HT-29 (cell line): ENCODE measurements around the gene CELSR1. TPM values are rescaled to one million over a fixed set of nuclear protein-coding genes. Genes with fewer than 3 reads are reported as not detected.

ENCODE experiments used
- DNase-seq: peaks from one replicate; pipeline ENCODE4 v3.0.0-alpha.2; 2015; ENCODE audit warnings: low spot score
- total RNA-seq: library from RNA; depleted of rRNA; stranded (reverse); fragments of >200 nt; shearing (Covaris generic); gene quantifications from 2 replicates; pipeline ENCODE4 v1.2.3, GENCODE V29; 2014

Gene CELSR1
- total RNA-seq, 1 experiment from 2014 or later, result 6.8 TPM

DNA sequence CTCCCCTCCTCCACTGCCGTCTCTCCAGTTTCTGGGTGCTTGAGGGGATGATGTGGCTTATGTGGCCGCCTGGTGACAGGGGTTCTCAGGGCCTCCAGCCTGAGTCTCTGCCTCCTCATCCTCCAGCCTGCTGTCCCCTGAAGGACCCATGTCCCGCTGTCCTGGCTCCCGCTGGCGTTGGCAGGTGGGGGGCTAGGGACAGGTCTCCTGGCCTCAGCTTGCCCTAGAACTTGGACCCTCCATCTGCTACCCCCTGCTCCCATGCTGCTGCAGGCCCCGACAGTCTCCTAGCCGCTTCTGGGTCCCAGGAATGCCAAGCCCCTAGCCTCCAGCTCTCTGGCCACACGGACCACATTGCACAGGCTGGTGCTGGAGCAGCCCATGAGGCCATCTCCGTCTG lies 13.9 kb upstream of the CELSR1 start:
- DNase-seq, result no peak

DNA sequence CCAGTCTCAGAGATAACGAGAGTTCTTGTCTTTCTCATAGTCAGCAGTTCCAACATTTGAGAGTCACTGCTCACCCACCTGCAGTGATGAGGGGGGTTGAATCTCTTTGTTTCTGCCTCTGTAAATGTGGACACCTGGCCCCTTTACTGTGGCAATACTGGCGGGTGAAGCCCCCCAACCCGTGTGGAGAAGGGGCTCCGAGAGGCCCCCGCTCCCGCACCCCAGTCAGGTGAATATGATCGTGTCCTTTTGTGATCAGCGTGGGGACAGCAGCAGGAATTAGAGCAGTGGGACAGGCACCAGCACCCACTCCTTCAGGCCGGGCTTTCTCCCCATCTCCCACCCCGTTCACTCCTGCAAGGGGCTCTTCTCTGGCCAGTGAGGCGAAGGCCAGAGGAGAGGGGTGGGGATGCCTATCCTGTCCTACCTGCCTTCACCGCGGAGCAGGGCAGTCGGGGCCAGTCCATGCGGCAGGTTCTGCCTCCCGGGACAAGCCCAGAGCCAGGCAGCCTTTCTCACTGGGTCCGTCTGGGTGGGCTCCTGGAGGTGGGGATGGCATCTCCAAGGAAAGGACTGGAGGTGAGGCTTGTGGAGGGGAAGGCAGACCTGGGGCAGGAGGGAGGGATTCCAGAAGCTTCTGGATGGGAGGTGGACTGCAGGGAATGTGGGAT lies 12.7 kb upstream of the CELSR1 start:
- no peak for DNase-seq

DNA sequence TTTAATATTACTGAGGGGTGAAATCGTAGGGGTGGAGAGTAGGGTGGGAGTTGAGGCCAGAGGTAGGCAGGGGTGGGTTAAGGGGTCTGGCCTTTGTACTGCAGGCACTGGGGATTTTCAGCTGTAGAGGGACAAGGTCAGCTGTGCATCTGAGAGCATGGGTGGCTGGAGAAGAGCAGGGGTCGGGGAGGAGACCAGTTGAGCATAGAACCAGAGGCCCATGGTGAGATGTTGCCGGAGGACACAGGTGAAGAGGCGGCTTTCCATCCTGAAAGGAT lies 12.1 kb upstream of the CELSR1 start:
- DNase-seq, result no peak

DNA sequence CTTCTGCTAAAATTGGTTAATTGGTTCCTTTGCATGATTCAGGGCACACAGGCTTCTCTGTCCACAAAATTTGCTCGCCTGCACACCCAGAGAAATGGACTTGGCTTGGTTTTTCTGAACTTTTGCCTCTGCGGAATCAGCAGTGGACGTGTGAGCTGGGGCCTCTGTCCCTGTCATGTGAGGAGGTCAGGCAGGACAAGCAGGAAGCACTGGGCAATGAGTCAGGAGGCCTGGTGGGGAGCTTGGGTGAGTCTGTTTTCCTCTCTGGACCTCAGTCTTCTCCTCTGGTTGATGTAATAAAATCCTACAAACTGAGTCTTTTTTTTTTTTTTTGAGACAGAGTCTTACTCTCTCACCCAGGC lies 10.4 kb upstream of the CELSR1 start:
- DNase-seq, result peak; percentile 21

DNA sequence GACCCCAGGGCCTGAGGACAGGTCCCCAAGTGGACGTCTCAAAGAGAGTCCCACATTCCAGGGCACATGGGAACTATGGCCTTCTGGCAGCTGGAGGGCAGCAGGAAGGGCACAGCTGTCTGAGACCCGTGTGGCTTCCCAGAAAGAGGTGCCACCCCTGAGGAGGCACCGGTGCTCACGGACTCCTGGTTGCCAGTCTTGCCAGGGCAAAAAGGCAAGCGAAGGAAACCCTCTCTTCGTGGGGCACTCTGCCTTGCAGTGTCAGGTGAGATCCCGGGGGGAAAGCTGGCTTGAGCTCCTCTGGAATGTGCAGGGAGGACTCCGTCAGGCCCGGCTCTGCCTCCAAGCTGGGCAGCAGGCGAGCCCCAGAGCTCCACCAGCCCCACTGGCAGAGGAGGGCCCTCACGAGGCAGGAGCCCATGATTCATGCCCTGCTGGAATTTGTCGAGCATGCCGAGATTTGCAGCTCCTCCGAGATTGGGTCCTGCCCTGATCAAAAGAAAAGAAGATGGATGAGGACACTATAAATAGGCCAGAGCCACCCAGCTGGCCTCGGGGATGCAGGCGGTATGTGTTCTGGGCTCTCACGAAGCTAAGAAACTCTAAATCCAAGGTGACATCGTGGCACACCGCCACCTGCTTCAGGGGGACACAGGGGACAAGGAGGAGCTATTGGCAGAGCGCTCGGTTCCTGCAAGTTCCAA lies 9.9 kb upstream of the CELSR1 start:
- peak; percentile 16 for DNase-seq

DNA sequence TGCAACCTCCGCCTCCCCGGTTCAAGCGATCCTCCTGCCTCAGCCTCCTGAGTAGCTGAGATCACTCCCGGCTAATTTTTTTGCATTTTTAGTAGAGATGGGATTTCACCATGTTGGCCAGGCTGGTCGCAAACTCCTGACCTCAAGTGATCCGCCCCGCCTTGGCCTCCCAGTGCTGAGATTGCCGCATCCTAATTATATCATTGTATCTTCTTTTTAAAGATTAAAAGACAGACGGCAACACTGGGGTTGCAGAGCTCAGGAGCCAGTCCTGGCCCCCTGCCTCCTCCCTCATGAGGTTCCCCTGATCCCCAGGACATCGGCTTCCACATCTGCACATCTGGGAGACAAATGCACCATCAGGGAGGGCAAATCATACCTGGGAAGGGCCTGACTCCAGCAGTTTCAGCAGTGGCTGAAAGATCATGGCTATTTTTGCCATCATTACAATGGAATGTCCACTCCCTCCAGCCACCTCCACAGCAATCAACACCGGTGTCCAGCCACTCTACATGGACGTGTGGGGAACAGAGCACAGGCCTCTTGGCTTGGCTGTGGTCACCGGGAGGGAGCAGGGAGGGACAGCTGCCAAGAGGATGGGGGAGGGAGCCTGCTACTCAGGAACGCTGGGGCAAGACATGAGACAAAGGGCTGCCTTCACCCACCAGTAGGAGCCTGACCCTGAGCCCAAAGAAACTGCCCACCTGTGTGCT lies 9.2 kb upstream of the CELSR1 start:
- DNase-seq, result peak; percentile 16

DNA sequence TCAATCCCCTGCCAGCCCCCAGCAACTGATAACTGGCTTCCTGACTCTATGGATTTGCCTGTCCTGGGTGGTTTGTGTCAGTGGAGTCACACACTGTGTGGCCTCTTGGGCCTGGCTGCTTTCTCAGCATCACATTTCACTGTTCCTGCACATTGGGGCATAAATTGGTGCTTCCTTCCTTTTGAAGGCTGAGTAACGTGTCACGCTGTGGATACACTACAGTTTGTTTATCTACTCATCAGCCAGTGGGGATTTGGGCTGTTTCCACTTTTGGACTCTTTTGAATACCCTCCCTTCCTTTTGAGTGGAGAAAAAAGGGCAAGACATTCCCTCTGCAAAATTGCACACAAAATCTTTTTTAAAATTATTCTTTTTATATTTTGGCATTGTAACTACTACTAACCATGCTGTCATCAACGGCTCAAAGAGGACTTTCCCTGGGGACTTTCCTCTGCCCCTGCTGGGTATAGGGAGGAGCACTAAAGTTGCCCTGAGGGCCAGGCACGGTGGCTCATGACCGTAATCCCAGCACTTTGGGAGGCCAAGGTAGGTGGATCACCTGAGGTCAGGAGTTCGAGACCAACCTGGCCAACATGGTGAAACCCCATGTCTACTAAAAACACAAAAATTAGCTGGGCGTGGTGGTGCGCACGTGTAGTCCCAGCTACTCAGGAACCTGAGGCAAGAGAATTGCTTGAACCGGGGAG lies 7.8 kb upstream of the CELSR1 start:
- DNase-seq, result no peak

DNA sequence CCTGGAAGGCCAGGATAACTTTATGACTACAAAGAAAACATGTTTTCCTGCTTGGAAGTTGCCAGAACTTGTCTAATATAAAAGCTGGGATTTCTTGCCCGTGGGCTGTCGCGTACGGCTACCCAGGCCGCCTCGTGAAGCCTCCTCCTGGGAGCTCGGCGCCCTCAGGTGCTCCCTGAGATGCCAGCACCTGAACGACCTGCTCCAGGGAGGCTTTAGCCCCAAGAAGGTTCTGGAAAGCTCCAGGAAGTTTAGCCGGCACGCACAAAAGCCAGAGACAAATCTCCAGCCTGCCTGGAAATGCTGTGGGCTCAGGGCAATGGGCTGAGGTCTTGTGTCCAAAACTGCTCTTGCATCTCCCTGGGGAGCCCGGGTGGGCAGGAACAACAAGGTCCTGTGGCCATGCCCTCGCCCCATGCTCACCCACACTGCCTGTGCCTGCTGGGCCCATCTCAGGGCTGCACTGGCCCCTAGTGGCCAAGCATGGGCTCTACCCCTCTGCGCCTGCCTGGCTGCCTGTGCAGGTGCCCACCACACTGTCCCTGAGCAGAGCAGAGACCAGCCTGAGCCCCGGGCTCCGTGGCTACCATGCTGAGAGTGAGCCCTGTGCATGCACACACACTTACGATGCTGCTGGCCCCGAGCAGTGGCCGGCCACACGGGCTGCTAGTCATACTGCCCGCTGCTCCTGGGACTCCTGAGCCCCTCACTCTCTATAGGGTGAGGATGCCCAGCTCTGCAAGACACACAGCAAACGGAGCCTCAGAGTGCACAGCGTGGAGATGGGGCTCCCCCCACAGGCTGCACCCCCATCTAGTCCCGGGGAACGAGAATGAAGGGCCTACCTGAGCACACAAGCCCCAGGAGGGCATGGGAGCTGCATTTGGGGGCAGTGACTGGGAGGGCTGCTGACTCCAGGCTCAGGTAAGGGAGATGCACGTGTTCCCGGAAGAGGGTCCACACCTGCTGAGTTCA lies 4.9 kb upstream of the CELSR1 start:
- peak; percentile 73 for DNase-seq

DNA sequence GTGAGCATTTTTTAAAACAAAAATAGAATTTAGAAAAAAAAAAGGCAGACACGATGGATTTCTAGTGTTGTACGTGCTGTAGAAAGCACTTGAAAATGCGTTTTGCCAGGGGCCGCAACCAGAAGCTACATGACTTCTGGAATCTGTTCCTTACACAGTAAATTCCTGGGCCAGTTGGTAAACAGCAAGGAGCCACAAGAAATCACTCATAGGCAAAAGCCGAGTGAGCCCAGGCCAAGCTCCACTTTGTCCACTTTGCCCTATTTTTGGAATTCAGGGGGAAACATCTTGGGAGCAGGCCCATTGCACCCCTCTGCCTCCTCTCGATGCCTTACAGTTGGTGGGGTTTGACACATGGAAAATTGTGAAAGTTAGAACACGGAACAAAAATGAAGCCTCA lies 4.1 kb upstream of the CELSR1 start:
- no peak for DNase-seq

DNA sequence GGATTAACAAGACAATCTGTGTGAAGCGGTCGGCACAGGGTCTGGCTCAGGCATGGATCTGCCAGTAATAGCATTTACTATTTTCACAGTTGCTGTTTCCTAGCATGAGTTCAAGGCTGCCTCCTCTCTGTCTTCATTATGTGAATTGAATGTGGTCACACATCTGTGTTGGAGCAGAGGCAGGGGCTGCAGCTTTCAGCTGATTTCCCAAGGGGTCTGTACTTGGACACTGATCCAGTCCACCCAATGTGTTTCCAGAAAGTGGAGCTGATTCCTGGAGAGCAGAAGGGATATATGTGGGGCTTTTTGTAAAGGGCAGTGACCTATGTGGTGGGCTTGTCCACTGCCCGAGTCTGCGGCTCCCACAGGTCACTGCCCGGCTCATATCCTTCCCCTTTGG lies 3.5 kb upstream of the CELSR1 start:
- DNase-seq, result no peak

DNA sequence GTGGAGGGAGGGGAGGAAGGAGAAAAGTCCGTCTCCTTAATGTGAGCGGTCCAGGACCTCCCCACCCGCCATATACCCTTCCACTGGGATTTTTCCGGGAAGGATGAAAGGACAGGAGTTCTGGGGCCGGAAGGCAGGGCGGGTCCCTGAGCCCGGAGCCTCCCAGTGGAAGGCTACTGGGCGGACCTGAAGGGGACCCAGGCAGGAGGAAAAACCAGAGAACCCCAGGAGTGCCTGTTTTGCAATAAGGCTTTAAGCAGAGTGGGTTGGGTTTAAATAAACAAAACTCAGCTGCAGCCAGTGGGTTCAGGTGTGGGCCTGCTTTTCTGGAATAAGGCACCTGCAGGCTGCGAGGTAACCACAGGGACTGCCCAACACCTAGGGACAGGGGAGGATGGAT lies 1.7 kb upstream of the CELSR1 start:
- DNase-seq, result no peak

DNA sequence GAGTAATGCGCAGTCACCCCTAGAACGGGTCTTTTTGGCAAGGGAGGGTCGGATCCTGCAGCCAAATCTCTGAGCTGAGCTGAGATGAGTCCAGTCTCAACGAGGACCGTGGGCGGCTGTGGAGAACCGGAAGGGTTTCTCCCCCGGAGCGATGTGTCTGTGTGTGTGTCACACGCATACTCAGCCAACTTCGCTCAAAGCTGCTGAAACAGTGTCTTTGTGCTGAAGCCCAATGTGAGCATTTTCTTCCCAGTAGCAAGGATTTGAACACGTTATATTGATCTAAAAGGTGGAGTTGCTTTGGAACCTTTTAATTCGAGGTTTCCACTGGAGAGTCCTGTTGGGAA lies 1.4 kb upstream of the CELSR1 start:
- no peak for DNase-seq

DNA sequence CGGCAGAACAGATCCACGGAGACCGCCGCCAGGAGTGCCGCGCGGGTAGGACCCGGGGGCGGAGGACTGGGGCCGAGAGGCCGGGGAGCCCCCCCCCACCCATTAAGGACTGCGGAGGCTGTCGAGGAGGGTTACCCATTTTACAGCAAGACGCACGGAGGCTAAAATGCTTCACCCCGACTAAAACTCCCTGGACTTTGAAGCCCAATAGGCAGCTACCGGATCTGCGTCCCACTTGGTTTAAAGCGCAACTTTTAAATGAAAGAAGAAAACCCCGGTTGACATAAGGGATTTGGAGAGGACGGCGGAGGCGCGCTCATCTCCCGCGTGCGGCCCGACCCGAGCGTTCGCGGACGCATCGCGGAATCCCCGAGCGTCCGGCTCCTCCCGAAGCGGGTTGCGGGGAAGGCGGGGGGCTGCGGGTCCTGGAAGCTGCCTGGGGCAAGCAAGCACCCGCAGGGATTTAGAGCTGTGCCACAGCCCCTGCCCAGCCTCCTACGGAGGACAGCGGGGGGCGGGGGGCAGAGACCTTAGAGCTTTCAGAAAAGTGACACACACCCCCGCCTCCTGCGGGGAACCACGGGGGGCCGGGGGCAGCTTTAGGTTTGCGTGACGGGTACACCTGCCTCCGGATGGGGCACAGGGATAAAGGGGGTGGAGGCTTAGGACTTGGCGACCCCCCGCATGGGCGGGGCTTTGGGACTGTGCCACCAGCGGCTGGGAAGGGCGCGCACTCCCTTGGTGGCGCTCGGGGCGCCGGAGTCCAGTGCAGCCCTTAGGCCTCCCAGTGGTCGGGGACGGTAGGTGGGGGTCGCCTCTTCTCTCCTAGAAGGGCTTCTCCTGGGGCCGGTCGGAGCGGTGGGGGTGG lies 760 bp upstream of the CELSR1 start:
- peak; percentile 8 for DNase-seq

DNA sequence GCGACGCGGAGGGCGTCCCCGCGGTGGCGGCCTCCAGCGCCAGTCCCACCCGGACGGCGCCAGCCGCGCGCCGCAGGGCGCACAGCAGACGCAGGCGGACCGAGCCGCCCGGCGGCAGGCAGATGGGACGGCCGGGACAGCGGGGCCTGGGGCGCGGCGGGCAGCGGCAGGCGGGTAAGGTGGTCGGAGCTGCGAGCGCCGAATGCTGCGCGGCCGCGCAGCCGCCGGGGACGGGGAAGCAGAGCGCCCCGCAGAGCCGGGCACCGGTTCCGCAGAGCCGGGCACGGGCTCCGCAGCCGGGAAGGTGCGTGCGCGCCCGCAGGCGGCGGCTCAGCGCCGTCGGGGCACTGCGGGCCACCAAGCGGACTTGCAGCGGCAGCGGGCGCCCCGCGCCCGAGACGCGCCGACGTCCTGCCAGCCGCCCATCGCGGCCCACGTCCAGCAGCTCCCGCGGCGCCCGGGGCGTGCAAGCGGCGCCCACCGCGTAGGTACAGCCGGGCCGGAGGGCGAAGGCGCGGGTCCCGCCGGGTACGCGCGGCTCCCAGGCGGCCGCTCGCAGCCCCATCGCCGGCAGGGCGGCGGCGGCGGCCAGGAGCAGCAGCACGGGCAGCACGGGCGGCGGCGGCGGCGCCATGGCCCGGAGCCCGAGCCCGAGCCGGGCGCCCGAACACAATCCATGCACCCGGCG lies 739 bp downstream of the CELSR1 start:
- no peak for DNase-seq

DNA sequence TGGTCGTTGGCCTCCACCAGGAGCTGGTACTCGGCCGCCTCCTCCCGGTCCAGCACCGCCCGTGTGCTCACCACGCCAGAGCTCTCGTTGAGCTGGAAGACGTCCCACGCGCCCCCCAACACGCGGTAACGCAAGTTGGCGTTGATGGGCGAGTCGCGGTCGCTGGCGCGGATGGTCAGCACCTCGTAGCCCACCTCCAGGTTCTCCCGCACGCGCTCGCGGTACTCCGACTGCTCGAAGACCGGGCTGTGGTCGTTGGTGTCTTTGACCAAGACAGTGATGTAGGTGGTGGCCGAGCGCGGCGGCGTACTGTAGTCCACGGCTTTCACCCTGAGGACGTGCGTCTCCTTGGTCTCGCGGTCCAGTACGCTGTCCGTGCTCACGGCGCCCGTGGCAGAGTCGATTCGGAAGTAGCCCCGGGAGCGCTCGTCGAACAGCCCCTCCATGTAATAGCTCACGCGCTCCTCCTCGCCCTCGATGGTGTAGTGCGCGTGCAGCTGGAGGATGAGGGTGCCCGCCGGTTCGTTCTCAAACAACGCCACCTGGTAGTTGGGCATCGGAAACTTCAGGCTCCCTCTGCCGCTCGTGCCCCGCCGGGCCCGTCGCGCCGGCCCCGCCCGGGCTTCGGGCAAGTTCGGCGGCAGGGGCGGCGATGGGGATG lies 1.4 kb downstream of the CELSR1 start:
- no peak for DNase-seq

DNA sequence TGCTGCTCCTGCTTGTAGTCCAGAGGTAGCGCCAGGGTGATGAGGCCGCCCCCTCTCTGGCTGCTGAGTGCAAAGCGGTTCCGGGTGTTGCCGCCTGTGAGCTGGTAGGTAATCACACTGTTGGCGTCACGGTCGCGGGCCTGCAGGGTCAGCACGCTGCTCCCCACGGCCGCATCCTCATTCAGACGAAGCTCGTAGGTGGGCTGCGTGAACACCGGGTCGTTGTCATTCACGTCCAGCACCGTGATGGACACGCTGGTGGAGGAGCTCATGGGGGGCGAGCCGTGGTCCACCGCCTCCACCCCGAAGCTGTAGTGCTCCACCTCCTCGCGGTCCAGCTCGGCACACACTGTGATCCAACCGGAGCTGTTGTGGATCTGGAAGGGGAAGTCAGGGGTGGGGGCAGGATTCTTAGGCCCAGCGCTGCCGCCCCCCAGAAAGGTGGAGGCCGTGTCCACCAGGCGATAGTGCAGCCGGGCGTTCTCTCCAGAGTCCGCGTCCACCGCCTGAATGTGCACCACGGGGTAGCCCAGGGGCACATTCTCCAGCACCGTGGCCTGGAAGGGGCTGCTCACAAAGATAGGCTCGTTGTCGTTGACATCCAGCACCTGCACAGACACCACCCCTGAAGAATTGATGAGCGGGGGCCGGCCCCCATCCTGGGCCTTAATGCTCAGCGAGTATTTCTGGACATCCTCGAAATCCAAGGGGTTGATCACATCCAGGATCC lies 2.4 kb downstream of the CELSR1 start:
- no peak for DNase-seq

DNA sequence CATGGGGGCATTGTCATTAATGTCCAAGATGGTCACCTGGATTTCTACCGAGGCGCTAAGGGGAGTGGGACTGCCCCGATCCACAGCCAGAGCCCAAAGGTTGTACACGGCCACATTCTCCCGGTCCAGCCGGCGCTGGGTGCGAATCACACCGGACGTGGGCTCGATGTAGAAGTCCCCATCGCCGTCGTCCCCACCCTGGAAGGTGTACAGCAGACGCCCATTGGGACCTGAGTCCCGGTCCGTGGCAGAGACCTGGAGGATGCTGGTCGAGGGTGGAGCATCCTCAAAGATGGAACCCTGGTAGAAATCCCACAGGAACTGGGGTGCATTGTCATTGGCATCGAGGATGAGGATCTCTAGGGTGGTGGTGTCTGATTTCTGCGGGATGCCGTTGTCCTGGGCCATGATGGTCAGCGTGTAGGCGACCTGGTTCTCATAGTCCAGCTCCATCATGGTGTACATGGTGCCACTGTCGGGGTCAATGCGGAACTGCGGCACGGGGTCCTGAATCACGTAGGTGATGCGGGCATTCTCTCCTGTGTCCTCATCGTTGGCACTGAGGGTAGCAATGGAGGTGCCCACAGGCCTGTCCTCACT lies 3.1 kb downstream of the CELSR1 start:
- no peak for DNase-seq
